ENCODE data around the gene SDK1. TPM values are rescaled to one million over a fixed set of nuclear protein-coding genes. Genes with fewer than 3 reads are reported as not detected.

SDK1 gene
- total and polyA plus RNA-seq, 2 of the 8 experiments (the other 6 are each of a cell fraction or from before 2014, with no cell fraction given), result 3.3 to 7.2 TPM

DNA sequence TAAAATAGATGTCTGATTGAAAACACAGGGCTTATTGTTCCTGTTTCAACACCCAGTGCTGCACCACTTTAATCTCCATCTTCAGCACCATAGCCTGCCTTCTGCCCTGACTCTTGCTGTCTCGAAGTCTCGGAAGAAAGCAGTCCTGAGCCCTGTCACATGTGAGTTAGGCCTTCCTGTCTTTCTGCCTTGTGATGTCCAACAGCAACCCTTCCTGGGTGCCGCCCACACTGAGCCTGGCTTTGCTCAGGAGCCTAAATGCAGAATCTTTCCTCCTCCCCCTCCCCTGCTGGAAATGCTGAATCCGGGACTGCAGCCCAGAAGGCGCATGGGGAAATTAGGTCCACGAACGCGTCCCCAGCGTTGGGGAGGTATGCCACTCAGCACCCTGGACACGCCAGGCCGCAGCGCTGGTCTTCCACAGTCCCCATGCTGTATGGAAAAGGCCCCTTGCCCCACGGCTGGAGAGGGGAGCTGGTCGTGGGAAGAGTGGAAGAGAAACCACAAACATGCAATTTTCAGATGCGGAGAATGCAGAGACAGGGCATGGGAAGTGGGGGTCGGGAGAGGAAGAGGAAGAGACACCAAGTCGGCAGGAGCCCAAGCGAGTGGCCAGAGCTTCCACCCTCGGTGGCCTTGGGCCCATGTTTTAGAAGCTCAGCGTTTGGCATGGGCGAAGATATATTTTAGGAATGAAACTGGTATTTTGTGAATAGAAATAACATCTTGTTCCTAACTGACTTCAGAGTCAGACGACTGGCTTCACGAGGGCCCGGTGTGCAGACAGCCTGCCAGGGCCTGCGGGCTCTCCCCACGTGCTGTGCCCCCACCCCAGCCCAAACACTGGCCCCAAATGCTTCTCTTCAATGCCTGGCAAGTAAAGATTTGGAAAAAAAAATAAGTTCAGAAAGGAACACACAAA is 724.9 kb downstream of the SDK1 start:
- H3K27ac ChIP-seq (ENCODE audit: low read depth, low read length), result no peak overlapping the region
- H2BK5ac ChIP-seq (ENCODE audit: low read depth, low read length), result no peak overlapping the region
- H3K9ac ChIP-seq (replicated peaks in 1 of 4; ENCODE audit: extremely low read depth in 1 of 4, low read depth in 3 of 4, low read length in 3 of 4), result no peak overlapping the region
- H3K9me3 ChIP-seq (ENCODE audit: insufficient read depth in 2 of 2, low read depth in 1 of 2, low read length in 1 of 2), result 0 out of 4 replicates have a peak, but pooled peaks cover 0 to 5% of the 10 kb centered on the region in 2 experiments
- no peak overlapping the region for H3K14ac ChIP-seq (ENCODE audit: insufficient read length)
- ChIA-PET POLR2A (ENCODE audit: partially characterized antibody) (no interaction called here), CTCF (ENCODE audit: partially characterized antibody) (interaction anchor here (1.3 kb wide), 1 partner anchor 121 kb away, joined by 3 read pairs; no protein-coding TSS in a partner anchor)
- H2BK12ac ChIP-seq (ENCODE audit: low read depth, low read length), result no peak overlapping the region
- no peak for FAIRE-seq
- no peak overlapping the region for H2AK5ac ChIP-seq (ENCODE audit: low read depth, low read length)
- H2BK120ac ChIP-seq (replicated peaks; ENCODE audit: low read depth, low read length), result no peak overlapping the region
- peaks cover 0 to 5% (median 2%) of the 10 kb centered on the region in 4 experiments; a peak in 2 of 7 replicates for H3K4me1 ChIP-seq (replicated peaks in 1 of 4; ENCODE audit: control insufficient read depth in 3 of 4, insufficient read depth in 4 of 4, low read length in 3 of 4)
- H2BK20ac ChIP-seq (ENCODE audit: low read length), result no peak overlapping the region
- no peaks in the 10 kb centered on the region for H4K20me1 ChIP-seq (replicated peaks in 1 of 2; ENCODE audit: control insufficient read depth in 1 of 2, insufficient read depth in 2 of 2, low read length in 2 of 2)
- H3K27me3 ChIP-seq (replicated peaks in 1 of 4; ENCODE audit: control insufficient read depth in 3 of 4, extremely low read depth in 1 of 4, insufficient read depth in 3 of 4, low read length in 3 of 4), result no peaks in the 10 kb centered on the region
- peak overlapping the region; percentile 17 for H4K91ac ChIP-seq (replicated peaks; ENCODE audit: insufficient read length, low read length)
- H2BK15ac ChIP-seq (ENCODE audit: low read length), result 0 out of 2 replicates have a peak overlapping the region, but pooled peaks have one; percentile 1
- H3K23ac ChIP-seq (ENCODE audit: insufficient read length), result no peak overlapping the region
- H4K8ac ChIP-seq (ENCODE audit: extremely low read depth, insufficient read depth, low read length), result peak overlapping the region; percentile 29; the same call in 1 of the 2 replicates
- no peak overlapping the region for H4K5ac ChIP-seq (ENCODE audit: insufficient read length, low read depth, low read length)
- no peak overlapping the region for H2AFZ ChIP-seq (ENCODE audit: low read length)
- H3K56ac ChIP-seq (replicated peaks; ENCODE audit: insufficient read length, low read depth, low read length), result no peak overlapping the region
- H3K4me3 ChIP-seq (ENCODE audit: extremely low read depth in 1 of 4, insufficient read depth in 2 of 4, low read depth in 3 of 4, low read length in 4 of 4), result no peak overlapping the region
- H3K23me2 ChIP-seq (ENCODE audit: low read depth, low read length), result no peaks in the 10 kb centered on the region
- no peaks in the 10 kb centered on the region for H3K79me1 ChIP-seq (ENCODE audit: low read depth, low read length)
- no peaks in the 10 kb centered on the region for H3K79me2 ChIP-seq (ENCODE audit: control insufficient read depth in 1 of 2, insufficient read depth in 2 of 2, low read length in 2 of 2)
- H3K36me3 ChIP-seq (ENCODE audit: control insufficient read depth in 2 of 4, insufficient read depth in 4 of 4, low read length in 3 of 4), result no peaks in the 10 kb centered on the region; a peak in 1 of 8 replicates
- no peak for DNase-seq (ENCODE audit: low read depth in 1 of 2, low spot score in 2 of 2)
- WGBS, 2 experiments (ENCODE audit: extremely low coverage in 1 of 2, insufficient coverage in 1 of 2, insufficient read length in 1 of 2, insufficient replicate concordance in 2 of 2, low coverage in 1 of 2, low lambda C conversion rate in 2 of 2, missing lambda C conversion rate in 1 of 2), result 84% methylated on average over 26 of the region's 26 CpGs; no CpG with 5 or more reads in 1 of the 2 experiments
- no peak overlapping the region for H3K4me2 ChIP-seq (ENCODE audit: insufficient read depth in 1 of 2, low read depth in 2 of 2, low read length in 2 of 2)
- H3K18ac ChIP-seq (ENCODE audit: extremely low read depth, low read length), result no peak overlapping the region
- H3K4ac ChIP-seq (replicated peaks; ENCODE audit: insufficient read length, low read depth, low read length), result no peak overlapping the region
- TF ChIP-seq MAFK (IDR thresholded peaks at IDR 0.05; ENCODE audit: low read depth, low read length) (no peak), CTCF (IDR thresholded peaks at IDR 0.05; ENCODE audit: control extremely low read depth in 1 of 3, insufficient read depth in 1 of 3, low read depth in 1 of 3, low read length in 3 of 3) (no peak)
